WI38 (cell line): ENCODE results near the gene PNPLA3.
A peak's percentile ranks its signal among the peaks of the same experiment; 100 is the strongest.

Experiments
- H3K4me3 ChIP-seq: 2 replicates; pipeline ENCODE4 v1.5.1; 2011; ENCODE audit warnings: low read depth, mild to moderate bottlenecking, control low read depth, low read length
- TF ChIP-seq, protein P1 (sequence below): IDR thresholded peaks from 2 replicates; pipeline ENCODE4 v1.5.1; 2012; ENCODE audit warnings: low read depth, mild to moderate bottlenecking, control low read depth, low read length

PNPLA3 gene

GRCh38 chr22:43945632-43946383, 22.2 kb downstream of the PNPLA3 start:
- no peak overlapping the region for H3K4me3 ChIP-seq
- TF ChIP-seq, protein P1, sequence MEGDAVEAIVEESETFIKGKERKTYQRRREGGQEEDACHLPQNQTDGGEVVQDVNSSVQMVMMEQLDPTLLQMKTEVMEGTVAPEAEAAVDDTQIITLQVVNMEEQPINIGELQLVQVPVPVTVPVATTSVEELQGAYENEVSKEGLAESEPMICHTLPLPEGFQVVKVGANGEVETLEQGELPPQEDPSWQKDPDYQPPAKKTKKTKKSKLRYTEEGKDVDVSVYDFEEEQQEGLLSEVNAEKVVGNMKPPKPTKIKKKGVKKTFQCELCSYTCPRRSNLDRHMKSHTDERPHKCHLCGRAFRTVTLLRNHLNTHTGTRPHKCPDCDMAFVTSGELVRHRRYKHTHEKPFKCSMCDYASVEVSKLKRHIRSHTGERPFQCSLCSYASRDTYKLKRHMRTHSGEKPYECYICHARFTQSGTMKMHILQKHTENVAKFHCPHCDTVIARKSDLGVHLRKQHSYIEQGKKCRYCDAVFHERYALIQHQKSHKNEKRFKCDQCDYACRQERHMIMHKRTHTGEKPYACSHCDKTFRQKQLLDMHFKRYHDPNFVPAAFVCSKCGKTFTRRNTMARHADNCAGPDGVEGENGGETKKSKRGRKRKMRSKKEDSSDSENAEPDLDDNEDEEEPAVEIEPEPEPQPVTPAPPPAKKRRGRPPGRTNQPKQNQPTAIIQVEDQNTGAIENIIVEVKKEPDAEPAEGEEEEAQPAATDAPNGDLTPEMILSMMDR, result peak; percentile 82

DNA sequence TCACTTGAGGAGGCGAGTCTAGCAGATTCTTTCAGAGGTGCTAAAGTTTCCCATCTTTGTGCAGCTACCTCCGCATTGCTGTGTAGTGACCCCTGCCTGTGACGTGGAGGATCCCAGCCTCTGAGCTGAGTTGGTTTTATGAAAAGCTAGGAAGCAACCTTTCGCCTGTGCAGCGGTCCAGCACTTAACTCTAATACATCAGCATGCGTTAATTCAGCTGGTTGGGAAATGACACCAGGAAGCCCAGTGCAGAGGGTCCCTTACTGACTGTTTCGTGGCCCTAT, 22.7 kb downstream of the PNPLA3 start:
- TF ChIP-seq, protein P1, result no peak

DNA sequence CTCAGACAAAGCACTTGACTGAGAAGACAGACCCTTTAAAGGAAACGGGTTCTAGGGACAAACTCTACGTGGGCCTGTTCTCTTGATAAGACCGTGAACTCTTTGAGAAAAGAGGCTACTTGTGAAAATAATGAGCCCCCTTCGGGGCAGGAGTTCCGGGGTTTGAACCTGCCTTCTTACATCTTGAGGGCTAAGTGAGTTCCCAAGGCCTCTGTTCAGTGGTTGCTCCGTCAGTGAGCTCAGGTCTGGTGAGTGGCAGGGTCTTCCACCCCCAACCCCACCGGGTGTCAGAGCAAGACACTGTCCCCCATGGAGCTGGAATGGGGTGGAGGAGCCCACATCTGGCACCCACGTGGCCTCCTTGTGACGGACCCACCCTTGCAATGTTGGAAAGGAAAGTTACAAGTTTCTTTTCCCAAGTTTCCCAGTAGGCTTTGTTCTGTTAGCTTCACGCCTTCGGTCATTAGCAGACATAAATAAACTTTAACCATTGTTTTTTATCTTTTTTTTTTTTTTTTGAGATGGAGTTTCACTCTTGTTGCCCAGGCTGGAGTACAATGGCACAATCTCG, 25.3 kb downstream of the PNPLA3 start:
- TF ChIP-seq, protein P1, result no peak
- H3K4me3 ChIP-seq, result no peak overlapping the region

More for the DNA sequence above, 22.7 kb downstream of the PNPLA3 start:
- H3K4me3 ChIP-seq, result no peak overlapping the region

- H3K4me3 ChIP-seq, result no peak overlapping the region
- TF ChIP-seq, protein P1, result no peak
These were observed 27.8 kb downstream of the PNPLA3 start for GRCh38 chr22:43951391-43951790.

GRCh38 chr22:43951966-43952365, 28.4 kb downstream of the PNPLA3 start:
- H3K4me3 ChIP-seq, result no peak overlapping the region
- TF ChIP-seq, protein P1, result no peak

GRCh38 chr22:43953988-43954785, 30.6 kb downstream of the PNPLA3 start:
- TF ChIP-seq, protein P1, result no peak
- peak overlapping the region; percentile 77 for H3K4me3 ChIP-seq
